ENCODE results near the gene GUCA2A. TPM values are rescaled to one million over a fixed set of nuclear protein-coding genes. Genes with fewer than 3 reads are reported as not detected.

Gene GUCA2A
- total RNA-seq, 1 donor: not detected

DNA sequence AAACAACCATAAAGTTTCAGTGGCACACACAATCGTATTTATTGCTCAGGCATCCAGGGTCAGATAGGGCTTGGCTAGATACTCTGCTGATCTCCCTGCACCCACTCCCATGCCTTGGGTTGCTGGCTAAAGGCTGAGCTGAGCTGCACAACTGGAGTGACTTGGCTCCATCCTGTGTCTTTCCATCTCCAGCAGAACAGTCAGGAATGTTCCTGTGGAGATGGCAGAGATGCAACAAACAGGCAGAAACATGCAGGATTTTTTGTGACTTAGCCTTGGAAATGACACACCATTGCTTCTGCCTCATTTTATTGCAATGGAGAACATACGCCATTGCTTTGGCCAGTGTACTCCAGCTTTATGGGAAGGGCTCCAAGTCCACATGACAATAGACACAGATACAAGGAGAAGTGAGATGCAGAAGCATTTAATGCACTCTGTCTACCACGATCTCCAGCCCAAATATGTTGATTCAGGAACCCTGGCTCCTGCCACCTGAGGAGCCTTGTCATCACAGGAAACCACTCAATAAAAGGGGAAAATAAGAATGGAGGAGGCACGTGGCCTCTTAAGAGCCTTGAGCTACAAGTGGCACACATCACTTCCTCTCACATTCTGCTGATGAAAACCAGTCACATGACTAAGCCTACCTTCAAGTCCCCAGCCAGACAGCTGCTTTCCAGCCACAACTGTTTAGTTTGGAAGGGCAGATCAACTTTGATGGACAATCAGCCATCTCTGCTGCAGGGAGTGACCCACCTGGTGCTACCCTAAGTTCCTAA lies 21.5 kb downstream of the GUCA2A start:
- H3K4me3 ChIP-seq (ENCODE audit: low read depth, low read length): no peak overlapping the region
- no peak for TF ChIP-seq CTCF (IDR thresholded peaks at IDR 0.05; ENCODE audit: insufficient read depth, low read length)
- DNase-seq (ENCODE audit: low read depth): no peak

DNA sequence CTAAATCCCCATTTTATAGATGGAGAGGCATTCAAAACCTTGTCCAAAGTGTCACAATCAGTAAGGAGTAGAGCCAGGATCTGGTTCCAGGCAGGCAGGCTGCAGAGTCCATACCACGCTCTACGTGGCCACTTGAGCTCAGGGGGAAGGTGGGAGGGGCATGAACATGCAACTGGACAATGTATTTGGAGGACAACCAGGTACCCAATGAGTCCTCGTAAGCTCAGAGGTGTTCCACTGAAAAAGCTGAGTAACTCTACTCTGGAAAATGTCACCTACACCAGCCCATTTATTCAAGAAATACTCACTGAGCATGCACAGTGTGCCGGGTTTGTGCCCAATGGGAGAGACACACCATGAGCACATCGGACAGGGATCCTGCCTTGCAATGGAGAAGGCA lies 22.6 kb downstream of the GUCA2A start:
- H3K4me3 ChIP-seq (ENCODE audit: low read depth, low read length): no peak overlapping the region
- TF ChIP-seq CTCF (IDR thresholded peaks at IDR 0.05; ENCODE audit: insufficient read depth, low read length): no peak
- DNase-seq (ENCODE audit: low read depth): no peak

GRCh38 chr1:42140191-42140590 lies 24.4 kb downstream of the GUCA2A start:
- H3K4me3 ChIP-seq (ENCODE audit: low read depth, low read length): no peak overlapping the region
- no peak for DNase-seq (ENCODE audit: low read depth)
- TF ChIP-seq CTCF (IDR thresholded peaks at IDR 0.05; ENCODE audit: insufficient read depth, low read length): no peak

DNA sequence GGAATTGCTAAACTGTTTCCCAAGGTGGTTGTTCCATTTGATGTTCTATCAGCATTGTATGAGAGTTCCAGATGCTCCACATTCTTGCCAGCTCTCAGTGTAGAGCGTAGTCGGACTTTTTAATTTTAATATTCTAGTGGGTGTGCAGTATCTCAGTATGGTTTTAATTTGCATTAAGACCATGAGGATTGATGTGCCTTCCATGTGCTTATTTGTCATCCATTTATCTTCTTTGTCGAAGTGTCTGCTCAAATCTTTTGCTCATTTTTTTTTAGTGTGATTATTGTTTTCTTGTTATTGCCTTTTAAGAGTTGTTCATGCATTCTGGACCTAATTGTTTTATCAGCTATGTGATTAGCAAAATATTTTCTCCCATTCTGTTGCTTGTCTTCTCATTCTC lies 25.1 kb downstream of the GUCA2A start:
- no peak overlapping the region for H3K4me3 ChIP-seq (ENCODE audit: low read depth, low read length)
- no peak for DNase-seq (ENCODE audit: low read depth)
- no peak for TF ChIP-seq CTCF (IDR thresholded peaks at IDR 0.05; ENCODE audit: insufficient read depth, low read length)

DNA sequence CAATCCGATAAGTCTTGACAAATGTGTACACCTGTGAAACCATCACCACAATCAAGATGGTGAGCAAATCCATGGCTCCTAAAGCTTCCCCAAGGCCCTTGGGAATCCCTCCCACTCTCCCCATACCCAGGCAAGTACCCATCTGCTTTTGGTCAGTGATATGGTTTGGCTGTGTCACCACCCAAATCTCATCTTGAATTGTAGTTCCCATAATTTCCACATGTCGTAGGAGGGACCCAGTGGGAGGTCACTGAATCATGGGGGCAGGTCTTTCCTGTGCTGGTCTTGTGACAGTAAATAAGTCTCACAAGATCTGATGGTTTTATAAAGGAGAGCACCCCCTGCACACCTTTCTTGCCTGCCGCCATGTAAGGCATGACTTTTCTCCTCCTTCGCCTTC lies 26.0 kb downstream of the GUCA2A start:
- TF ChIP-seq CTCF (IDR thresholded peaks at IDR 0.05; ENCODE audit: insufficient read depth, low read length): no peak

DNA sequence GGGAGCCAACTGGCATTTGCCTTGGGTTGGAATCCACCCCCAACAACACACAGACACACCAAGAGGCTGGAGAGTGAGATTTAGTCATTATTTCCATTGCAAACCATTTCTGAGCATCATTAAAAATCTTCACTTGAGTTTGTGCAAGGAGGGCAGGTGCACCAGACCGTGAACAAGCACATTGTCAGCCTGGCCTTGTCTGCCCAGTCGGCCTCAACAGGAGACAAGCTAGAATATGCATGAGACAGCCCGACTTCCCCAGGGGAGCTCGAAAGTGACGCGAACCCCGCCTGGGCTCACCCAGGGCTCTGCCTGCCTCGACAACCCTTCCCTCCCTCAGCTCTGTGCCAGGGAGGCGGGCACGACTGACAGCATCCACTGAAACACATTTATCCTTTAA lies 26.8 kb downstream of the GUCA2A start:
- no peak overlapping the region for H3K4me3 ChIP-seq (ENCODE audit: low read depth, low read length)
- no peak for DNase-seq (ENCODE audit: low read depth)
- TF ChIP-seq CTCF (IDR thresholded peaks at IDR 0.05; ENCODE audit: insufficient read depth, low read length): no peak

More for the DNA sequence above, 26.0 kb downstream of the GUCA2A start:
- no peak for DNase-seq (ENCODE audit: low read depth)
- no peak overlapping the region for H3K4me3 ChIP-seq (ENCODE audit: low read depth, low read length)

DNA sequence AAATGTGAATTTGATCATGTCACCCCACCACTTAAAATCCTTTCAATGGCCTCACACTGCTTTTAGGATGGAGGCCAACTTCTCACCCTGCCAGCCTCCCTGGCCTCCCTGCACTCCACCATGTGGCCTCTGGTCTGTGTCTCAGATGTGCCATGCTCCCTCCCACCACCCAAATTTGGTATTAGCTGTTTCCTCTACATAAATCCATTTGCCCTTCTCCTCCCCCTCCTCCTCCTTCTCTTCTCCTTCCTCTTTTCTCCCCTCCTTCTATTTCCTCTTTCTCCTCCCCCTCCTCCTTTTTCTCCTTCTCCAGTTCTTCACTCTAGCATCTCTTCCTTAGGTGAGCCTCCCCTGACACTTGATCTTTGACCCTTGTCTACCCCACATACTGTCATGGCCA lies 28.1 kb downstream of the GUCA2A start:
- DNase-seq (ENCODE audit: low read depth): no peak
- H3K4me3 ChIP-seq (ENCODE audit: low read depth, low read length): no peak overlapping the region
- no peak for TF ChIP-seq CTCF (IDR thresholded peaks at IDR 0.05; ENCODE audit: insufficient read depth, low read length)
